Small intestine (tissue), 7 donors: ENCODE measurements around the gene TUBD1. TPM values are rescaled to one million over a fixed set of nuclear protein-coding genes. Genes with fewer than 3 reads are reported as not detected.
"Not testable (repeated sequence)": the region's sequence is repeated elsewhere in the genome, so short reads cannot be mapped to it uniquely, and the experiment has no call there.

Experiments
- DNase-seq, 2 donors: peaks; one replicate each; pipeline versions ENCODE4 v3.0.0 to v3.0.0-alpha.2; 2013
- FAIRE-seq: peaks from 2 replicates; lab custom pipeline; 2012; peaks lifted over from hg19 to GRCh38; lab: Jason Lieb, UNC
- H3K27ac ChIP-seq, 3 donors: one replicate each; pipeline ENCODE4 v1.5.1; 2013; ENCODE audit warnings: low read length in 2 of 3, mild to moderate bottlenecking in 2 of 3, control low read depth in 1 of 3, inconsistent platforms in 1 of 3, low read depth in 1 of 3, moderate library complexity in 1 of 3
- H3K27me3 ChIP-seq, 3 donors: one replicate each; pipeline ENCODE4 v1.6.1; 2013; ENCODE audit warnings: low read length in 3 of 3, inconsistent platforms in 1 of 3; ENCODE audit not compliant: control insufficient read depth in 3 of 3, insufficient read depth in 3 of 3
- H3K36me3 ChIP-seq, 3 donors: one replicate each; pipeline ENCODE4 v1.6.1; 2013; ENCODE audit warnings: low read length in 3 of 3, inconsistent platforms in 1 of 3, low read depth in 1 of 3, mild to moderate bottlenecking in 1 of 3, moderate library complexity in 1 of 3; ENCODE audit not compliant: control insufficient read depth in 3 of 3, insufficient read depth in 2 of 3
- H3K4me1 ChIP-seq, 3 donors: one replicate each; pipeline ENCODE4 v1.6.1; 2013; ENCODE audit warnings: low read length in 2 of 3, inconsistent platforms in 1 of 3, low read depth in 1 of 3, mild to moderate bottlenecking in 1 of 3, moderate library complexity in 1 of 3; ENCODE audit not compliant: control insufficient read depth in 3 of 3, insufficient read depth in 2 of 3
- H3K4me3 ChIP-seq, 3 donors: one replicate each; pipeline ENCODE4 v1.5.1; 2013; ENCODE audit warnings: low read length in 3 of 3, control low read depth in 1 of 3, inconsistent platforms in 1 of 3, low read depth in 1 of 3, mild to moderate bottlenecking in 1 of 3, moderate library complexity in 1 of 3
- H3K9me3 ChIP-seq, 2 donors: one replicate each; pipeline ENCODE4 v1.6.1; 2013; ENCODE audit warnings: low read depth in 1 of 2, low read length in 1 of 2; ENCODE audit not compliant: control insufficient read depth in 2 of 2, insufficient read depth in 1 of 2
- WGBS, 3 donors: extraction: QIAGEN DNeasy Blood & Tissue Kit; methylation state at CpG; one replicate each; pipeline ENCODE4 v1.1.7; 2013; 5-methylcytosine and 5-hydroxymethylcytosine counted together
- polyA plus RNA-seq, 4 donors: library from polyadenylated mRNA; stranded (reverse) in 3 of 4; unstranded in 1 of 4; fragments of 200-250 nt in 3 of 4; fragments of 120-200 nt in 1 of 4; gene quantifications; one replicate each; pipeline versions ENCODE4 v1.2.1 to v1.2.3, GENCODE V29; 2013
- donor health status: healthy with polysubstance abuse.
- donor health status: control.
- donor health status: control.
- donor health status: Bipolar disorder and iron deficiency.
- donor health status: healthy.

TUBD1 gene
- polyA plus RNA-seq, 4 donors, result 5.2 to 11.9 (median 7.4) TPM

GRCh38 chr17:59848385-59848668, 44.4 kb downstream of the TUBD1 start:
- DNase-seq (peak in 1 of 2 donors; percentile 52), FAIRE-seq (no peak)
- H3K36me3 ChIP-seq, result no peaks in the 10 kb centered on the region
- H3K27me3 ChIP-seq, result no peaks in the 10 kb centered on the region
- H3K4me3 ChIP-seq, result no peak overlapping the region
- peak overlapping the region; percentile 48 to 89 (median 79) for H3K27ac ChIP-seq
- 14 to 51% (median 28%) methylated on average over 6 of the region's 6 CpGs for WGBS, 3 donors
- peaks cover 3 to 53% (median 10%) of the 10 kb centered on the region in 3 donors for H3K4me1 ChIP-seq
- no peaks in the 10 kb centered on the region for H3K9me3 ChIP-seq

DNA sequence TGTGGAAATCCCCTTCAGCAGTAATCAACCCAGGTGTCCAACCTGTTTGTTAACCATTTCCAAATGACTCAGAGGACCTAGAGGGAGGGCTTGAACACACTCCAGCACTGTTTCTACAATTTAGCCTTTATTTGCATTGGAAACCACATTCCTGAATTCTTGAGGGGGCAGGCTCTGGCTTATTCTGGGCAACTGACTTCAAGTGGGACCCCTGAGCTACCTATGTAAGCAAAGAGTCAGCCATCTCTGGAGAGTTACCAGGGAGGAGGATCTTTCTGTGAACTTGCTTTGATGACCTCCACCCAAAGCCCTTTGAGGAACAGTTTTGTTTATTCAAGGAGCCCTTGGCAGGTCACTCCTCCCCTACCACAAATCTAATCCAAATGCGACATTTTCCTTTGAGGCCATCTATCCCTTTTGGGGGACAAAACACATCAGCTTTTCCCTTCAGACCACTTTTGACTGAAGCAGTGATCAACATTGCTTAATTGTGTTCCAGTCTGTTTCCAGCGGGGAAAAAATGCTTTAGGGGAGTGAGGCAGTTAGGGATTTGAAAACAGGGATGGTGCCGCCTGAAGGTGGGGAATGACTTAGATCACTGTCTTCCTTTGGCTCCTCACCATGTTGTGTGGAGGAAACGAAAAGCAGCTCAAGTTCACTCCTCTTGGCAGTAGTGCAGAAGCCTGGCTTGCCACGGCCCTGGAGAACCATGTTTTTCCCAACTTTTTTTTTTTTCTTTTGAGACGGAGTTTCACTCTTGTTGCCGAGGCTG, 46.2 kb downstream of the TUBD1 start:
- DNase-seq, result peak; percentile 75 to 85
- Histone ChIP-seq H3K36me3 (no peaks in the 10 kb centered on the region), H3K4me3 (no peak overlapping the region), H3K27ac (peak overlapping the region; percentile 53 to 89 (median 79)), H3K27me3 (no peaks in the 10 kb centered on the region), H3K9me3 (no peaks in the 10 kb centered on the region), H3K4me1 (peaks cover 3 to 40% (median 4%) of the 10 kb centered on the region in 3 donors)
- no peak for FAIRE-seq
- WGBS, 3 donors, result 4 to 31% (median 21%) methylated on average over 7 of the region's 7 CpGs

DNA sequence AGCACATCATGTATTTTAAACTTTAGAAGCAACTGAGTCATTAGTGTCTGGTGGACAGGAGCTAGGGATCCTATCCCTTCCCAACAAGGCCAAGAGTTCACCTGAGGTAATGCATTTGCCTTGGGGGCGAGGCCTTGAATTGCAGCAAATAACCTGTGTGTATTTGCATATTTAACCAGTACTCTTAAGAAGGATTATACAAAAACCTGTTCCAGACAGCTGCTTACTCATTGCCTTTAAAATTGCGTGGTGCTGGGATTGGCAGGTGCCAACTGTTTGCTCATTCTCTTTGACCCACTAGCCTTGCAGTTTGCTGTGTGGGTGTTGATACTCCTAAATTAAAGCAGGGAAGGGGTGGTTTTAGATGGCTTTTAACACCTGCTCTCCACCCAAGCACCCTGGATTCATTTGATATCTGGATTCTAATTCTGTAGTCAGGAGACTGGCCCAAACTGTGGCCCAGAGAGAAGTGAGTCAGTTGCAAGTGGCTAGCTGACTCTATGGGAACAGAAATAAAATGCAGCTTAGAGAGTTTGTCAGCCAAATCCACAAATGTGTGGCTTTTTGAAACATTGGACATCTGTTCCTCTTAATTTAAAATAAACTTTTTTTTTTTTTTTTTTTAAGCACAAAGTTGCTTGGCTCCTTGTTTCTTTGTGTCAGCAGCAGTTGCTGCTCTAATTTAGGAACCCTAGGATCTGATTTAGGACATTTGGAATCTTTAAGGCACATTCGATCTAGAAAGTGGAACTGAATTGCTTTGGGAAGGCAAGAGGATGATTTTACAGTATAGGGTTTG, 46.9 kb downstream of the TUBD1 start:
- Histone ChIP-seq H3K4me1 (peaks cover 0 to 40% (median 3%) of the 10 kb centered on the region in 3 donors), H3K4me3 (no peak overlapping the region), H3K27me3 (no peaks in the 10 kb centered on the region), H3K27ac (peak overlapping the region; percentile 77 to 89 (median 79)), H3K36me3 (no peaks in the 10 kb centered on the region), H3K9me3 (no peaks in the 10 kb centered on the region)
- peak; percentile 80 to 91 for DNase-seq
- WGBS, 3 donors, result 7 to 30% (median 18%) methylated on average over 3 of the region's 3 CpGs
- no peak for FAIRE-seq

- H3K4me1 ChIP-seq, result peaks cover 0 to 40% (median 3%) of the 10 kb centered on the region in 3 donors
- peaks cover 0 to under 1% (median 0%) of the 10 kb centered on the region in 3 donors for H3K36me3 ChIP-seq
- H3K9me3 ChIP-seq, result no peaks in the 10 kb centered on the region
- peak overlapping the region; percentile 61 to 89 (median 79) for H3K27ac ChIP-seq
- no peak overlapping the region for H3K4me3 ChIP-seq
- peak in 1 of 2 donors; percentile 31 for DNase-seq
- H3K27me3 ChIP-seq, result no peaks in the 10 kb centered on the region
- no peak for FAIRE-seq
- 48 to 60% (median 49%) methylated on average over 3 of the region's 3 CpGs for WGBS, 3 donors
These were observed 47.7 kb downstream of the TUBD1 start for GRCh38 chr17:59844884-59845594.

- no peak for FAIRE-seq
- Histone ChIP-seq H3K9me3 (no peaks in the 10 kb centered on the region), H3K27ac (peak overlapping the region; percentile 54 to 93 (median 84)), H3K36me3 (peaks cover 0 to 9% (median 3%) of the 10 kb centered on the region in 3 donors), H3K27me3 (no peaks in the 10 kb centered on the region), H3K4me1 (peaks cover 0 to 29% (median 3%) of the 10 kb centered on the region in 3 donors), H3K4me3 (no peak overlapping the region)
- 17 to 58% (median 26%) methylated on average over 13 of the region's 13 CpGs for WGBS, 3 donors
- peak; percentile 81 to 87 for DNase-seq
These were observed 49.7 kb downstream of the TUBD1 start for GRCh38 chr17:59842901-59843652.

- not testable (repeated sequence) for H3K27me3 ChIP-seq, FAIRE-seq, H3K9me3 ChIP-seq, H3K36me3 ChIP-seq
- H3K4me3 ChIP-seq, result peak overlapping the region in 2 of 3 donors; percentile 16 to 39
- peaks cover 0 to 21% (median 3%) of the 10 kb centered on the region in 3 donors for H3K4me1 ChIP-seq
- peak overlapping the region; percentile 84 to 96 (median 93) for H3K27ac ChIP-seq
- WGBS, 3 donors, result 26 to 49% (median 27%) methylated on average over 4 of the region's 4 CpGs
- DNase-seq, result peak in 1 of 2 donors; percentile 42
These were observed 50.9 kb downstream of the TUBD1 start for GRCh38 chr17:59841882-59842263.

GRCh38 chr17:59841091-59841881, 51.5 kb downstream of the TUBD1 start:
- DNase-seq, result peak; percentile 58 to 63
- not testable (repeated sequence) for FAIRE-seq, H3K36me3 ChIP-seq, H3K27me3 ChIP-seq, H3K9me3 ChIP-seq
- Histone ChIP-seq H3K27ac (peak overlapping the region; percentile 91 to 98 (median 96)), H3K4me1 (peaks cover 0 to 21% (median under 1%) of the 10 kb centered on the region in 3 donors), H3K4me3 (peak overlapping the region; percentile 57 to 85 (median 72))
- WGBS, 3 donors, result 6 to 26% (median 13%) methylated on average over 7 of the region's 7 CpGs
